ENCODE data around the gene HLA-DPA1.
A peak's percentile ranks its signal among the peaks of the same experiment; 100 is the strongest.

HLA-DPA1 gene

GRCh38 chr6:33014841-33015634 is 58.4 kb downstream of the HLA-DPA1 start:
- Histone ChIP-seq H3K4me1 (ENCODE audit: insufficient read depth, insufficient read length) (no peaks in the 10 kb centered on the region), H3K9me3 (ENCODE audit: insufficient read depth, low read length) (no peaks in the 10 kb centered on the region), H3K36me3 (ENCODE audit: insufficient read depth, insufficient read length, low read length) (no peaks in the 10 kb centered on the region), H3K4me3 (ENCODE audit: insufficient read length, low read depth) (no peak overlapping the region), H3K27me3 (ENCODE audit: insufficient read depth, insufficient read length) (no peaks in the 10 kb centered on the region), H3K9ac (ENCODE audit: insufficient read length, low read depth) (no peak overlapping the region)
- TF ChIP-seq YY1 (IDR thresholded peaks at IDR 0.05; ENCODE audit: insufficient read depth, insufficient read length) (no peak), SUZ12 (IDR thresholded peaks at IDR 0.05; ENCODE audit: extremely low read depth, insufficient read depth, insufficient read length) (no peak), ZNF274 (IDR thresholded peaks at IDR 0.05; ENCODE audit: low read depth, low read length) (no peak)
- DNase-seq (ENCODE audit: low read depth, low spot score): peak; percentile 54

Measured in NT2/D1 (cell line).